Ishikawa (cell line): Measurements from ENCODE around the gene FTO.

Experiments used
- CREB1 ChIP-seq: IDR thresholded peaks from 2 replicates; pipeline ENCODE4 v1.6.1; 2012; ENCODE audit warnings: low read depth
- EGR1 ChIP-seq: IDR thresholded peaks from 2 replicates; pipeline ENCODE4 v1.6.1; 2012
- MAX ChIP-seq: IDR thresholded peaks from 2 replicates; pipeline ENCODE4 v1.6.1; 2012
- NFIC ChIP-seq: IDR thresholded peaks from 2 replicates; pipeline ENCODE4 v1.6.1; 2012
- RAD21 ChIP-seq: IDR thresholded peaks from 2 replicates; pipeline ENCODE4 v1.6.1; 2012; ENCODE audit warnings: low read depth
- REST ChIP-seq: IDR thresholded peaks from 2 replicates; pipeline ENCODE4 v1.6.1; 2012; ENCODE audit warnings: low read depth, mild to moderate bottlenecking
- TCF12 ChIP-seq: IDR thresholded peaks from 2 replicates; pipeline ENCODE4 v1.6.1; 2012; ENCODE audit warnings: low read depth

- TF ChIP-seq REST (no peak), CREB1 (no peak), EGR1 (no peak), RAD21 (no peak), MAX (no peak), TCF12 (no peak), NFIC (no peak)
Observed at GRCh38 chr16:54051821-54052220, 347.9 kb downstream of the FTO start.
